MCF 10A (cell line): Measurements from ENCODE around the gene RALGPS1. TPM values are rescaled to one million over a fixed set of nuclear protein-coding genes. Genes with fewer than 3 reads are reported as not detected.

Experiments used
- BruUV-seq: library from RNA; stranded (reverse); fragments of 400-500 nt; replicated peaks from 2 replicates; lab custom pipeline; 2021; lab: Mats Ljungman, UMichigan
- CTCF ChIA-PET: fragments of 300-600 bp; sonication (Branson Sonifier 250); formaldehyde crosslinking; extraction: SDS; loops from one replicate; lab custom pipeline; 2021; ENCODE audit warnings: antibody characterized with exemption, inconsistent platforms; lab: Yijun Ruan, JAX
- POLR2A ChIA-PET: fragments of 300-600, 350-650 bp; sonication (Branson Sonifier 250); formaldehyde crosslinking; extraction: SDS; loops from one replicate; lab custom pipeline; 2020; ENCODE audit warnings: antibody characterized with exemption, inconsistent platforms; lab: Yijun Ruan, JAX
- DNase-seq: peaks from one replicate; pipeline ENCODE4 v3.0.0-alpha.2; 2018; ENCODE audit not compliant: unreplicated experiment
- H3K27ac Mint-ChIP-seq: one replicate; pipeline ENCODE4 v1.8.0; 2022; ENCODE audit warnings: mild to moderate bottlenecking, low read depth, mixed read lengths; ENCODE audit not compliant: unreplicated experiment
- H3K27me3 Mint-ChIP-seq: one replicate; pipeline ENCODE4 v1.8.0; 2022; ENCODE audit warnings: mixed read lengths; ENCODE audit not compliant: insufficient read depth, unreplicated experiment
- H3K36me3 Mint-ChIP-seq: one replicate; pipeline ENCODE4 v1.8.0; 2022; ENCODE audit warnings: mild to moderate bottlenecking, moderate library complexity, mixed read lengths; ENCODE audit not compliant: insufficient read depth, unreplicated experiment
- H3K4me1 Mint-ChIP-seq: one replicate; pipeline ENCODE4 v1.8.0; 2022; ENCODE audit warnings: mixed read lengths; ENCODE audit not compliant: insufficient read depth, unreplicated experiment
- H3K4me3 Mint-ChIP-seq: one replicate; pipeline ENCODE4 v1.8.0; 2022; ENCODE audit warnings: mild to moderate bottlenecking, moderate library complexity, mixed read lengths; ENCODE audit not compliant: unreplicated experiment
- H3K9me3 Mint-ChIP-seq: one replicate; pipeline ENCODE4 v1.8.0; 2022; ENCODE audit warnings: mixed read lengths; ENCODE audit not compliant: unreplicated experiment
- CTCF ChIP-seq: fragments of 200-600 bp; IDR thresholded peaks from one replicate; pipeline ENCODE4 v1.8.0; 2022; ENCODE audit warnings: antibody characterized with exemption, mild to moderate bottlenecking; ENCODE audit not compliant: unreplicated experiment
- intact Hi-C: fragments of 100-400 bp; cut with micrococcal nuclease; formaldehyde crosslinking; loops from 2 replicates; pipeline ENCODE4 v1.14.1; 2022
- total RNA-seq: library from RNA; stranded (reverse); gene quantifications from 2 replicates; pipeline ENCODE4 v1.2.3, GENCODE V29; 2022

RALGPS1 gene
- total RNA-seq, 1 experiment from 2014 or later: 2.4 TPM

GRCh38 chr9:127148014-127148413 is 233.4 kb downstream of the RALGPS1 start:
- Mint-ChIP-seq H3K36me3 (no peaks in the 10 kb centered on the region), H3K9me3 (no peaks in the 10 kb centered on the region), H3K4me1 (peaks cover 3% of the 10 kb centered on the region), H3K4me3 (no peak overlapping the region), H3K27ac (no peak overlapping the region), H3K27me3 (no peaks in the 10 kb centered on the region)
- no TSS peak for BruUV-seq
- DNase-seq: no peak
- POLR2A ChIA-PET: no interaction called here
- intact Hi-C loops: no loop called here
- CTCF ChIA-PET: interaction anchor here (0.6 kb wide), 1 partner anchor 373 kb away, joined by 3 read pairs; no protein-coding TSS in a partner anchor
- no peak for TF ChIP-seq CTCF

- intact Hi-C loops: no loop called here
- CTCF ChIA-PET: no interaction called here
- H3K4me1 Mint-ChIP-seq: peaks cover 3% of the 10 kb centered on the region
Measured at GRCh38 chr9:127149010-127149409, 234.4 kb downstream of the RALGPS1 start.

GRCh38 chr9:127149463-127150390 is 235.1 kb downstream of the RALGPS1 start:
- Mint-ChIP-seq H3K27ac (no peak overlapping the region), H3K4me1 (peaks cover 2% of the 10 kb centered on the region), H3K9me3 (no peaks in the 10 kb centered on the region), H3K27me3 (no peaks in the 10 kb centered on the region), H3K36me3 (no peaks in the 10 kb centered on the region), H3K4me3 (no peak overlapping the region)
- intact Hi-C loops: no loop called here
- DNase-seq: no peak
- BruUV-seq: no TSS peak
- CTCF ChIA-PET: interaction anchor here (1.1 kb wide), 1 partner anchor 65 kb away, joined by 3 read pairs; no protein-coding TSS in a partner anchor
- TF ChIP-seq CTCF: no peak
- POLR2A ChIA-PET: no interaction called here

More at GRCh38 chr9:127149010-127149409, 234.4 kb downstream of the RALGPS1 start:
- Mint-ChIP-seq H3K27ac (no peak overlapping the region), H3K27me3 (no peaks in the 10 kb centered on the region), H3K4me3 (no peak overlapping the region), H3K36me3 (no peaks in the 10 kb centered on the region), H3K9me3 (no peaks in the 10 kb centered on the region)
- POLR2A ChIA-PET: no interaction called here
- BruUV-seq: no TSS peak
- no peak for DNase-seq
- TF ChIP-seq CTCF: no peak

GRCh38 chr9:127153501-127153900 is 238.9 kb downstream of the RALGPS1 start:
- intact Hi-C loops: no loop called here
- BruUV-seq: no TSS peak
- TF ChIP-seq CTCF: no peak
- no peaks in the 10 kb centered on the region for H3K36me3 Mint-ChIP-seq
- H3K27me3 Mint-ChIP-seq: no peaks in the 10 kb centered on the region
- H3K9me3 Mint-ChIP-seq: no peaks in the 10 kb centered on the region
- ChIA-PET CTCF (interaction anchor here (0.8 kb wide), 1 partner anchor 1640 kb away, joined by 3 read pairs; no protein-coding TSS in a partner anchor), POLR2A (interaction anchor here (0.6 kb wide), 1 partner anchor 10 kb away, joined by 3 read pairs; no protein-coding TSS in a partner anchor)
- no peak for DNase-seq
- H3K4me1 Mint-ChIP-seq: peaks cover 4% of the 10 kb centered on the region
- H3K4me3 Mint-ChIP-seq: no peak overlapping the region
- H3K27ac Mint-ChIP-seq: no peak overlapping the region
